Neutrophil (primary cell): ENCODE measurements around the gene CD93.

Experiments used
- H3K27ac ChIP-seq: fragments of 200-600 bp; sonication (generic); 2 replicates; pipeline ENCODE4 v1.5.1; 2016; ENCODE audit warnings: mild to moderate bottlenecking, moderate library complexity
- H3K27me3 ChIP-seq: fragments of 200-600 bp; sonication (generic); 2 replicates; pipeline ENCODE4 v1.6.0; 2016; ENCODE audit warnings: mild to moderate bottlenecking
- H3K36me3 ChIP-seq: fragments of 200-600 bp; sonication (generic); 2 replicates; pipeline ENCODE4 v1.5.1; 2017
- H3K4me1 ChIP-seq, 2 experiments: fragments of 200-600 bp in 1 of 2; sonication (generic) in 1 of 2; 1 replicate in 1 of 2; 2 replicates in 1 of 2; pipeline versions ENCODE4 v1.5.1 to v1.6.1; 2013 to 2016; ENCODE audit warnings: low read depth in 1 of 2, low read length in 1 of 2, mild to moderate bottlenecking in 1 of 2, moderate library complexity in 1 of 2; ENCODE audit not compliant: control insufficient read depth in 1 of 2, insufficient read depth in 1 of 2
- H3K4me3 ChIP-seq, 2 experiments: fragments of 200-600 bp in 1 of 2; sonication (generic) in 1 of 2; 1 replicate in 1 of 2; 2 replicates in 1 of 2; pipeline ENCODE4 v1.5.1; 2013 to 2016; ENCODE audit warnings: low read depth in 1 of 2, low read length in 1 of 2, mild to moderate bottlenecking in 1 of 2, moderate library complexity in 1 of 2
- H3K9me3 ChIP-seq: fragments of 200-600 bp; sonication (generic); 2 replicates; pipeline ENCODE4 v1.5.1; 2016
- TF ChIP-seq, protein P1 (sequence below): fragments of 200-600 bp; sonication (generic); IDR thresholded peaks from 2 replicates; pipeline ENCODE4 v1.5.1; 2016; ENCODE audit warnings: antibody characterized with exemption

The CD93 gene

DNA sequence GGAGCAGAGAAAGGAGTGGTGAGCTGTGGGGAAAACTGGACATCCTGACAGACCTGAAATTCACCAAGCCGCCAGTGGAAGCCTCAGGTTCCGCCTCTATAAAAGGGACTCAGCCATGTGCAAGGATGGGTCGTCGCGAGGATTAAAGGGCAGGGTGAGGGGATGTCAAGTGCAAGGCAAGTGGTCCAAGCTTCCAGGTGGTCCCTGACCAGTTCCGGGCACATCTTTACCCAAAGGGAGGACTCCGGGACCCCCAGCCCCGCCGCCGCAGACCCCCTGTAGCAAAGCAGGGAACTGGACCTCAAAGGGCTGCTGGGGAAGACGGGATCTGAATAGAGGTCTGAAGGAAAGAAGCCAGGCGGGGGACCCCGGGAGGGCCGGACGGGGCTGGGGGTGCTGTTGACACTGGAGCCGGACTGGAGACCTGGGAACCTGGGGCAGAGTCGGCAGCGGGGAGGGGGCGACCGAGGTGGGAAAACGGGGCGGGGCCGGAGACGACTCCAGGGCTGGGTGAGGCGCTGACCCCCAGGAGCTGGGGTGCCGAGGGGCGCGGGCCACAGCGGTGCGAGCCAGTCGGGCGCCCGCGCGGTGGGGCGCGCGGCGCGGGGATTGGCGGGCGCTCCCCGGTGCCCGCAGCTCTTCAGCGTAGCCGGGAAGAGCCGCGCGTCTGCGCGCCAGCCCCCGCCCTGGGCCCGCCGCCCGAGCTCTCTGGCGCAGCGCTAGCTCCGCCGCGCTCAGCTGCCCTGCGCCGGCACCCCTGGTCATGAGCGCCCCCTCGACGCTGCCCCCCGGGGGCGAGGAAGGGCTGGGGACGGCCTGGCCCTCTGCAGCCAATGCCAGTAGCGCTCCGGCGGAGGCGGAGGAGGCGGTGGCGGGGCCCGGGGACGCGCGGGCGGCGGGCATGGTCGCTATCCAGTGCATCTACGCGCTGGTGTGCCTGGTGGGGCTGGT is 51.1 kb downstream of the CD93 start, which contains the start of gene SSTR4:
Gene SSTR4 (plus strand): TSS at position 592 of the 951 bp plus-strand sequence. CDS start 172 bp downstream, at position 764.
- Histone ChIP-seq H3K27me3 (peaks cover 63% of the 10 kb centered on the region), H3K27ac (no peak within 1 kb of the TSS), H3K36me3 (no peaks in the 10 kb centered on the region), H3K4me3 (no peak within 1 kb of the TSS), H3K4me1 (peaks cover 8 to 16% of the 10 kb centered on the region in 2 experiments), H3K9me3 (no peaks in the 10 kb centered on the region)
- TF ChIP-seq, protein P1, sequence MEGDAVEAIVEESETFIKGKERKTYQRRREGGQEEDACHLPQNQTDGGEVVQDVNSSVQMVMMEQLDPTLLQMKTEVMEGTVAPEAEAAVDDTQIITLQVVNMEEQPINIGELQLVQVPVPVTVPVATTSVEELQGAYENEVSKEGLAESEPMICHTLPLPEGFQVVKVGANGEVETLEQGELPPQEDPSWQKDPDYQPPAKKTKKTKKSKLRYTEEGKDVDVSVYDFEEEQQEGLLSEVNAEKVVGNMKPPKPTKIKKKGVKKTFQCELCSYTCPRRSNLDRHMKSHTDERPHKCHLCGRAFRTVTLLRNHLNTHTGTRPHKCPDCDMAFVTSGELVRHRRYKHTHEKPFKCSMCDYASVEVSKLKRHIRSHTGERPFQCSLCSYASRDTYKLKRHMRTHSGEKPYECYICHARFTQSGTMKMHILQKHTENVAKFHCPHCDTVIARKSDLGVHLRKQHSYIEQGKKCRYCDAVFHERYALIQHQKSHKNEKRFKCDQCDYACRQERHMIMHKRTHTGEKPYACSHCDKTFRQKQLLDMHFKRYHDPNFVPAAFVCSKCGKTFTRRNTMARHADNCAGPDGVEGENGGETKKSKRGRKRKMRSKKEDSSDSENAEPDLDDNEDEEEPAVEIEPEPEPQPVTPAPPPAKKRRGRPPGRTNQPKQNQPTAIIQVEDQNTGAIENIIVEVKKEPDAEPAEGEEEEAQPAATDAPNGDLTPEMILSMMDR = no peak

DNA sequence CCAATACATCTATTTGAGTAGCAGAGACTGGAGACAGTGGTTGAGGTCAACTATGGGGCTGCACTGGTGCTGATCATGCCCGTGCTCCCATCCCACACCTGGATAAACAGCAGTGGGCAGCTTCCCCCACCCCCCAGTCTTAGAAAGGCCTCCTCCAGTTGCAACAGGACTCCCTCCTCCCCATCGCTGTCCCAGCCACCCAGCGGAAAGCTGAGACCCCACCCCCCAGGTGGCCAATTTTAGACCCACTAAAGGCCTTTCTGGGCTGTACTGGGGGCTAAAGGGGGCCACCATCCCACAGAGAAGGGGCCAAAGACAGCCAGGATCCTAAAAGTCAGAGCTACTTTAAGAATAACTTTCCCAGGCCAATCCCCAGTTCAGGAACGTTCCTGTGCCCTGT is 52.2 kb downstream of the CD93 start:
- TF ChIP-seq, protein P1 = no peak

DNA sequence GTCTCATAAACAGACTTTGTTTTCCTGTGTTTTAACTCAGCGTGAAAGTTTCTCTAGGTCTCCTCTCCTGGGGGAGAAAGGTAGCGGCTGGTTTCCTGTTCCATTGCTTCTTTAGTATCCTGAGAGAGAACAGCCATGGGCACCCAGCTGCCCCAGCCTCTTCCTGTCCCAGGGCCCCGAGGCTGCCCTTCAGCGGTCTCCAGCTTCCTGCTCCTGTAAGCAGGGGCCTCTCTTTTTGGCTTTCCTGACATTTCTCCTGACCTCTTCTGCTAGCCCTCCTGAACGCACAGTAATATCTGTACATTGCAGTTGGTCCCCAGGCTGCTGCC is 53.4 kb downstream of the CD93 start:
- Histone ChIP-seq H3K4me3 (no peak overlapping the region), H3K36me3 (no peaks in the 10 kb centered on the region), H3K27me3 (peaks cover 41% of the 10 kb centered on the region), H3K27ac (no peak overlapping the region), H3K9me3 (no peaks in the 10 kb centered on the region), H3K4me1 (peaks cover 28 to 39% of the 10 kb centered on the region in 2 experiments)
- TF ChIP-seq, protein P1 = no peak

More for the DNA sequence above, 52.2 kb downstream of the CD93 start:
- H3K27me3 ChIP-seq = peaks cover 53% of the 10 kb centered on the region
- H3K4me3 ChIP-seq = no peak overlapping the region
- no peaks in the 10 kb centered on the region for H3K36me3 ChIP-seq
- no peaks in the 10 kb centered on the region for H3K9me3 ChIP-seq
- no peak overlapping the region for H3K27ac ChIP-seq
- H3K4me1 ChIP-seq = peaks cover 16 to 27% of the 10 kb centered on the region in 2 experiments

DNA sequence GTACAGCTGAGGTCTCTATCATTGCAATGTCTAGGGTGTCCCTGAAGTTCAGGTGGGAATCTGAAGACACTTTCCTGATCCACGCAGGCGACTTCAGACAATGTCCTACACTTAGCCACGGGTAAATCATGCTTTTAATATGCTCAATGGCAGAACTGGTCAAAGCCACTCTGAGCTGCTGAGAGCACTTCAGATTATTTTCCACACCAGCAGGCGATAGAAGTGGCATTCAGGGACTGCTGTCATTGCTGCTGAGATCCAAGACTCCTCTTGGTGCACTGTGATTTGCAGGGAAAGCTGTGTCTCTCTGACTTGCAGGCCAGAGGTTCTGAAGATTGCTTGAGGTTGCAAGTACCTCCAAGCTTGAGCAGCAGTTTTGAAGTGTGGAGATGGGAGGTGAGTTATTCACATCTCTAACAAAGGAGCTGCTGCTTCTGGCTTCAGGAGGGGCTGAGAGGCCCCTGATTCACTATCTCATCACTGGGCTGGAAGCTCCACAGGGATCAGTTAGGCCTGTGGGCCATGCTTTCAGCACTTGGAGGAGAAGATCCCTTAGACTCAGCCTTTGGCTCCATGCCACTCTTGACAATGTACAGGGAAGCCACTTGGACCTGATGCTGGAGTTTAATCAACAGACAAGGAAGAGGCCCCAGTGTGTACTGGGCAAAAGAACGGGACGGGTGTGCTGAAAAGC is 53.9 kb downstream of the CD93 start:
- no peaks in the 10 kb centered on the region for H3K36me3 ChIP-seq
- H3K27me3 ChIP-seq = peaks cover 36% of the 10 kb centered on the region
- H3K9me3 ChIP-seq = no peaks in the 10 kb centered on the region
- no peak overlapping the region for H3K4me3 ChIP-seq
- peaks cover 33 to 44% of the 10 kb centered on the region in 2 experiments for H3K4me1 ChIP-seq
- TF ChIP-seq, protein P1 = no peak
- no peak overlapping the region for H3K27ac ChIP-seq

DNA sequence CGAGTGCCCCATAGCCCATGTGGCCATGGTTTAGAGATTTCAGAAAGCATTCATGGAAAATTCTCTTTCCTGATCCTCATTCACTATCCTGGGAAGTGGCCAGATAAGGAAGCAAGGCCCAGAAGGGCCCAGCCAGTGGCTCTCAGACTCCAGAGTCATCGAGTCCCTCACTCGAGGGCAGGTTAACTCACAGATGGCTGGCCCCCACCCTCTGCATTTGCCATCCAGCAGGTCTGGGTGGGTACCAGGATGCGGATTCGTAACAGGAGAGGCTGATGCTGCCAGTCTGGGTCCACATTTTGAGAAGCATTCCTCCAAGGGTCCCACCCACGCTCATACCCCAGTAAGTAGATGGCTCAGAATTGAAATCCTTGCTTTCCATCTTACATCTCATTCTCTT is 54.8 kb downstream of the CD93 start:
- Histone ChIP-seq H3K27me3 (peaks cover 27% of the 10 kb centered on the region), H3K4me3 (no peak overlapping the region), H3K36me3 (no peaks in the 10 kb centered on the region), H3K9me3 (no peaks in the 10 kb centered on the region), H3K27ac (no peak overlapping the region), H3K4me1 (peaks cover 42 to 52% of the 10 kb centered on the region in 2 experiments)
- TF ChIP-seq, protein P1 = no peak
